Measurements from ENCODE around the gene TJP3.

TJP3 gene

DNA sequence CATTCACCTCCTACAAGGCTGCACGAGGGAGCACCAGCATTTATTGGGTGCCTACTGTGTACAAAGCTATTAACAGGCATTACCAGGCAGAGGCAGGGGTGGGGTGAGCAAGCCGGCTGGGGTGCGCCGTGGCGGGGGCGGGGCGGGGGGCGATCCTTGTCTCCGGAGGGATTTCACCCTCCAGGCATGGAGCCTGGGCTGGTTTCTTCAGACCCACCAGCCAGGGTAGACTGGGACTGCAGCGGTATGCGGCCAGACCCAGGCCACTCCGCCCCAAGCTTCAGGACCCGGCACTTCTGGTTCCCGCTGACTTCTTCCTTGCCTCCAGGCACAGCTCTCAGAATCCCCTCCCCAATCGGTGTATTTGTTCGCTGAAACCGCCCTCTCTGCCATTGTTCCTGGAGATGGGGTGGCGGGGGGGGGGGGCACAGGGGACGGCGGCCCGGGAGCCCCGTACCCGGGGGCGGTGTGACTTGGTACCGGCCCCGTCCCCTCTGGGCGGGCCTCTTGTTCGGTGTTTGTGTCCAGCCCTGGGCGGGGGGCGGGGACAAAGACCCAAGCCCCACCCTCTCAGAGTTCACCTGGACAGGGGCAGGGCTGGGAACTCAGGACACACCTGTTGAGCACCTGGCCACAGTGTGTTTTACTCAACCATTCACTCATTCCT, 14.4 kb downstream of the TJP3 start:
- no peak overlapping the region for H3K27ac ChIP-seq (ENCODE audit: poor library complexity, severe bottlenecking)
- no peak for TF ChIP-seq CTCF (IDR thresholded peaks at IDR 0.05; ENCODE audit: poor library complexity, severe bottlenecking)
- H3K36me3 ChIP-seq (ENCODE audit: low read depth) = no peaks in the 10 kb centered on the region
- no peaks in the 10 kb centered on the region for H3K4me1 ChIP-seq (ENCODE audit: insufficient read depth, poor library complexity, severe bottlenecking)
- no peaks in the 10 kb centered on the region for H3K9me3 ChIP-seq (ENCODE audit: severe bottlenecking)
- no peak overlapping the region for H3K4me3 ChIP-seq (ENCODE audit: severe bottlenecking)
- DNase-seq (ENCODE audit: low spot score) = no peak
- ATAC-seq (ENCODE audit: low read depth) = peak; percentile 62; the same call in 2 of the 3 replicates
- peaks cover 15% of the 10 kb centered on the region for H3K27me3 ChIP-seq (ENCODE audit: insufficient read depth, poor library complexity, severe bottlenecking)

- ATAC-seq (ENCODE audit: low read depth) = no peak
- no peak overlapping the region for H3K27ac ChIP-seq (ENCODE audit: poor library complexity, severe bottlenecking)
- H3K27me3 ChIP-seq (ENCODE audit: insufficient read depth, poor library complexity, severe bottlenecking) = peaks cover 15% of the 10 kb centered on the region
- no peaks in the 10 kb centered on the region for H3K36me3 ChIP-seq (ENCODE audit: low read depth)
- DNase-seq (ENCODE audit: low spot score) = no peak
- H3K9me3 ChIP-seq (ENCODE audit: severe bottlenecking) = no peaks in the 10 kb centered on the region
- no peak overlapping the region for H3K4me3 ChIP-seq (ENCODE audit: severe bottlenecking)
- H3K4me1 ChIP-seq (ENCODE audit: insufficient read depth, poor library complexity, severe bottlenecking) = no peaks in the 10 kb centered on the region
- TF ChIP-seq CTCF (IDR thresholded peaks at IDR 0.05; ENCODE audit: poor library complexity, severe bottlenecking) = no peak
Measured at GRCh38 chr19:3723110-3723488, 14.9 kb downstream of the TJP3 start.

DNA sequence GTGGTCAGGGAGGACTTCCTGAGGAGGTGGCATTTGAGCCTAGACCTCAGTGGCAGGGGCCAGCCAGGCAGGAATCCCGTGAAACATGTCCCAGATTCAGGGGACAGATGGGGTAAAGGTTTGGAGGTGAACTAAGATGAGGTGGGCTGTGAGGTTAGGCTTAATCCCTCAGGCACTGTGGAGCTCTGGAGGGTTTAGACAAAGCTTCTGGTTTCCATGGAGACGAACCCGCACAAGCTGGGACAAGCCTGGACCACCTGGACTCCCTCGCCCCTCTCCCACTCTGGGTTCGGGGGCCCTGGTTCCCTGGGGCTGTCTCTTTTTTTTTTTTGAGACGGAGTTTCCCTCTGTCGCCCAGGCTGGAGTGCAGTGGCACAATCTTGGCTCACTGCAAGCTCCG, 15.7 kb downstream of the TJP3 start:
- Histone ChIP-seq H3K4me1 (ENCODE audit: insufficient read depth, poor library complexity, severe bottlenecking) (no peaks in the 10 kb centered on the region), H3K36me3 (ENCODE audit: low read depth) (no peaks in the 10 kb centered on the region), H3K27ac (ENCODE audit: poor library complexity, severe bottlenecking) (no peak overlapping the region), H3K27me3 (ENCODE audit: insufficient read depth, poor library complexity, severe bottlenecking) (peaks cover 15% of the 10 kb centered on the region), H3K9me3 (ENCODE audit: severe bottlenecking) (no peaks in the 10 kb centered on the region), H3K4me3 (ENCODE audit: severe bottlenecking) (no peak overlapping the region)
- no peak for TF ChIP-seq CTCF (IDR thresholded peaks at IDR 0.05; ENCODE audit: poor library complexity, severe bottlenecking)
- no peak for ATAC-seq (ENCODE audit: low read depth)
- DNase-seq (ENCODE audit: low spot score) = no peak

- no peak for DNase-seq (ENCODE audit: low spot score)
Measured at GRCh38 chr19:3725121-3725520, 16.9 kb downstream of the TJP3 start.

More at GRCh38 chr19:3725121-3725520, 16.9 kb downstream of the TJP3 start:
- no peak for TF ChIP-seq CTCF (IDR thresholded peaks at IDR 0.05; ENCODE audit: poor library complexity, severe bottlenecking)
- peaks cover 15% of the 10 kb centered on the region for H3K27me3 ChIP-seq (ENCODE audit: insufficient read depth, poor library complexity, severe bottlenecking)
- no peak for ATAC-seq (ENCODE audit: low read depth)
- H3K36me3 ChIP-seq (ENCODE audit: low read depth) = no peaks in the 10 kb centered on the region
- H3K27ac ChIP-seq (ENCODE audit: poor library complexity, severe bottlenecking) = no peak overlapping the region
- no peaks in the 10 kb centered on the region for H3K4me1 ChIP-seq (ENCODE audit: insufficient read depth, poor library complexity, severe bottlenecking)
- H3K4me3 ChIP-seq (ENCODE audit: severe bottlenecking) = no peak overlapping the region
- H3K9me3 ChIP-seq (ENCODE audit: severe bottlenecking) = no peaks in the 10 kb centered on the region
